PC-3 (cell line): ENCODE results near the gene GJA3.

Source experiments
- EZH2 ChIP-seq: fragments of 300-600 bp; sonication (generic); IDR thresholded peaks from one replicate; pipeline ENCODE4 v1.6.1; 2017; ENCODE audit warnings: antibody characterized with exemption, mild to moderate bottlenecking, low read length; ENCODE audit not compliant: unreplicated experiment
- TF ChIP-seq, protein P1 (sequence below): fragments of 300-600 bp; sonication (generic); conservative IDR thresholded peaks from 2 replicates; pipeline ENCODE4 v1.5.1; 2017; ENCODE audit warnings: antibody characterized with exemption, low read depth, mild to moderate bottlenecking, low read length

DNA sequence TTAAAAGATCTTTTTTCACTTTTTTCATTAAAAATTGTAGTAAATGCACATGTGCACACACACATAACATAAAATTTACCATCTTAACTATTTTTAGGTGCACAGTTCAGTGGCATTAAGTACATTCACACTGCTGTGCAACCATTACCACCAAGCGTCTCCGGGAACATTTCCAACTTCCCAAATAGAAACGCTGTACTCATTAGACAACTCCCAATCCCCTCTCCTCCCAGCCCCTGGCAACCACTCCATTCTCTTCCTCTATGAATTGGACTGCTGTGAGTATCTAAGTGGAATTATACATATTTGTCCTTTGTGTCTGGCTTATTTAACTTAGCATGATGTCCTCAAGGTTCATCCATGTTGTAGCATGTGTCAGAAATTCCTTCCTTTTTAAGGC is 20.3 kb upstream of the GJA3 start:
- TF ChIP-seq, protein P1, sequence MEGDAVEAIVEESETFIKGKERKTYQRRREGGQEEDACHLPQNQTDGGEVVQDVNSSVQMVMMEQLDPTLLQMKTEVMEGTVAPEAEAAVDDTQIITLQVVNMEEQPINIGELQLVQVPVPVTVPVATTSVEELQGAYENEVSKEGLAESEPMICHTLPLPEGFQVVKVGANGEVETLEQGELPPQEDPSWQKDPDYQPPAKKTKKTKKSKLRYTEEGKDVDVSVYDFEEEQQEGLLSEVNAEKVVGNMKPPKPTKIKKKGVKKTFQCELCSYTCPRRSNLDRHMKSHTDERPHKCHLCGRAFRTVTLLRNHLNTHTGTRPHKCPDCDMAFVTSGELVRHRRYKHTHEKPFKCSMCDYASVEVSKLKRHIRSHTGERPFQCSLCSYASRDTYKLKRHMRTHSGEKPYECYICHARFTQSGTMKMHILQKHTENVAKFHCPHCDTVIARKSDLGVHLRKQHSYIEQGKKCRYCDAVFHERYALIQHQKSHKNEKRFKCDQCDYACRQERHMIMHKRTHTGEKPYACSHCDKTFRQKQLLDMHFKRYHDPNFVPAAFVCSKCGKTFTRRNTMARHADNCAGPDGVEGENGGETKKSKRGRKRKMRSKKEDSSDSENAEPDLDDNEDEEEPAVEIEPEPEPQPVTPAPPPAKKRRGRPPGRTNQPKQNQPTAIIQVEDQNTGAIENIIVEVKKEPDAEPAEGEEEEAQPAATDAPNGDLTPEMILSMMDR, result no peak
- TF ChIP-seq EZH2, result no peak
